ENCODE results near the gene PAF1.
"Not testable (repeated sequence)": the region's sequence is repeated elsewhere in the genome, so short reads cannot be mapped to it uniquely, and the experiment has no call there.

The PAF1 gene

DNA sequence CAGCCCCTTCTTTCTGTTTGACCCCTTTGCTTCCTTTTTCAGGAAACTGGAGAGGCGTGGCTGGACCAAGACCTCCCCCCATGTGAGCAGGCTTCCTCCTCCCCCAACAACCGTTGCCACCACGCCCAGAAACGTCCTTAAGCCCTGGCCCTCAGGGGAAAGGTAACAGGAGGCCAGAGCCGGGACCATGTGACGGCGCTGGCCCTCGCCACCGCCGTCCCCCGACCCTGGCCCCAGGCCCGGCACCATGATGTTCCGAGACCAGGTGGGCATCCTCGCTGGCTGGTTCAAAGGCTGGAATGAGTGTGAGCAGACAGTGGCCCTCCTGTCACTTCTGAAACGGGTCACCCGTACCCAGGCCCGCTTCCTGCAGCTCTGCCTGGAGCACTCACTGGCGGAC, 34.3 kb downstream of the PAF1 start:
- no peak for DNase-seq (ENCODE audit: low read depth in 4 of 4, low spot score in 1 of 4)

DNA sequence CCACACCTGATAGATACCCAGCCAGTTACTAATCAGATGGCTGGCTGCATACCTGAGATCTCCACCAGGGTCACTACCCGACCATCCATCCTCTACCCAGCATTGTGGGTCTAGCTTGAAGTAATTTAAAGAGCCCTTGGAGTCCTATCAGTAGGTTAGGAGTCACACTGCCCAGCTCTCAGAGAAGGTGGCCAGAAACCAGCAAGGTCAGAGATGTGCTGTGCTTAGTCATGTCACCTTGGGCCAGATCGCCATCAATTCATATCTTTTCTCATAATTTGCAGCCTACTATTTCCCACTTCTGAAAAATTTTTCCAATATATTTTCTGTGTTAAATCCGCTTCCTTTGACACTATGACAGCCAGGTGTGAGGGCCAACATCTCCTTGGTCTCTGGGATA, 34.8 kb downstream of the PAF1 start:
- DNase-seq (ENCODE audit: low read depth in 4 of 4, low spot score in 1 of 4): no peak

DNA sequence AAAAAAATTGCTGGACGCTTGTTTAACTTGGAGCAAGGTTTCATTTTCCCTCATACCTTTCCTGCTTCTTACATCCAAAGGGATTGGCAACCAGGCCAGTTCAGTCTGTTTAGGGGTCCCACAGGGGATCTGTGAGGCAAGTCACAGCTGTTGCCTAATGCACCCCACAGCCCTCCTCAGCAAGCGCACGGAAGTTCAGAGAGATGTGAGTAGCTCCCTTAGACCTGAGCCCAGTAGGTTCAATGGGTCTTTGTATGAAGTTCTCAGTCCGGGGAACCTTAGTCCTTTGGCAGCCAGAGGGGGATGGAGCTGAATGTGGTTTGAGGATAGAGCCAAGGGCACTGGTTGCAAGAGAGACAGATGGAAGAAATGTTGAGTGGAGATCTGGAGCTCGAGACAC, 35.7 kb downstream of the PAF1 start:
- DNase-seq (ENCODE audit: low read depth in 4 of 4, low spot score in 1 of 4): no peak

DNA sequence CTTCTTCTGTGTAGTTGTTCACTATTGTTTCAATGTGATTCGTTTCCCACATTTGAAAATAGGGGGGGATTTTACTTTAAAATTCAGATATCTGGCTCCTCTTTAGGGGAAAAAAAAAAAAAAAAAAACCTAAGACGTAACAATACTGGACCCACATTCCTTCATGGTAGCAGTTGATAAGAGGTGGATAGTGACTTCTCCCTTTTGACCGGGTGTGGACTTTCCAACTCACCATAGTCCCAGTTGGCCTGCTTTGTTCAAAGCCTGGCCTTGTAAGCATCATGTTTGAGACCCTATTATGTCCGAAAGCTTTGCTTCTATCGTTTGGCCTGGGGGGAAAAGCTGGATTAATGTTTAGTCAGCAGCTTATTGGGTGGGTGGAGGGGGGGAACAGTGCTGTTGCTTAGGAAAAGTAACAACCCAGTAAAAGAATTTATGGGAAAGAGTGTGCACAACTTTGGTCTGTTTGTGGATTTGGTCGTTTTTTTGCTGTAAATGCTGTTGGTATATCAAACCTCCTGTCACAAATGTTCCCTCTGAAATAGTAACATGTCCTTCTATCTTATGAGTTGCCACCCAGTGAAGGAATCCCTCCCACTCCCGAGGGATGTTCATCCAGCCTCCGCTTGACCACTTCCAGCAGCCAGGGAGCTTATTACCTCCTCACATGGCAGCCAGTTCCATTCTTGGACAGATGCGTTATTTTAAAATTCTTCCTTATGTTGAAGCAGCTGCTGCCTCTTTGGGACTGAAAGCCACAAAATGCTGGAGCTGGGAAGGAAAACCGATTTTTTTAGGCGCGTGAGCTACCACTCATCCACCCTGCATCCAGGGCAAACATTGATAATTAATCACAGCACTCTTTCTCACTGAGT, 38.3 kb downstream of the PAF1 start:
- DNase-seq (ENCODE audit: low read depth in 4 of 4, low spot score in 1 of 4): no peak

DNA sequence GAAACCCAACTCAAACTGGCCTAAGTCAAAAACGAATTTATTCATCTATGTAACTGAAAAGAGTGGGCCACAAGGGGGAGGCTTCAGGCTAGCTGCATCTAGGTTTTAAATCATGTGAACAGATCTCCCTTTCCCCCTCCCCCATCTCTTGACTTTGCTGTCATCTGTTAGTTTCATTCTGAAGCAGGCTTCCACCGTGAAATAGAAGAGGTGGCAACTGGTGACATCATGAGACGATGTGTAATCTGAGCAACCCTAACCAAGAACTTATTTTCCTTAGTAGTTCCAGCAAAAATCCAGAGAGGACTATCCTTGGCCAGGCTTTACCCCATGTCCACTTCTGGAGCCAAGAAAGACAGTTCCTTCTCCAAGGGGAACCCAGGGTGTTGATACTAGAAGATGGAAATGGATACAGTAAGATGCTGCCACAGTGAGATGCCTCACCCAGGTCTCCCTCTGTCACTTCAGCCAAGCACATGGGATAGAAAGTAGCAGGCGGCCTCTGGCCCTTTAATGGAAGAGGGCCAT, 39.3 kb downstream of the PAF1 start:
- DNase-seq (ENCODE audit: low read depth in 4 of 4, low spot score in 1 of 4): peak in 2 of 4 experiments; percentile 19 to 30

DNA sequence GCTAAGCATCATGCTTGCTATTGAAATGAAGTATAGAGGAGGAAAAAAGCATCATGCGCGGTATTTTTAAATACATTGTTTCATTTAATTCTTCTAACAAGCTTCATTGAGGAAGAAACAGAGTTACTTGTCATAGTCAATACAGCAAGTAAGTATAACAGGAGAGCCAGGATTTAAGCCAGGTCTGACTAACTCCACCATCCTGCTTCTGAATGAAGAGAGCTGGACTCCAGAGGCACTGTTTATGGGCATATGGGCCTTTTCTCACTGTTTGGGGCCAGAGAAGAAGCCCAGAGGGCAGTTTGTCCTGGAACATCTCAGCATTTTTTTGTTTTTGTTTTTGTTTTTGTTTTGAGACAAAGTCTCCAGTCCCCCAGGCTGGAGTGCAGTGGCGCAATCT, 40.8 kb downstream of the PAF1 start:
- DNase-seq (ENCODE audit: low read depth in 4 of 4, low spot score in 1 of 4): no peak

DNA sequence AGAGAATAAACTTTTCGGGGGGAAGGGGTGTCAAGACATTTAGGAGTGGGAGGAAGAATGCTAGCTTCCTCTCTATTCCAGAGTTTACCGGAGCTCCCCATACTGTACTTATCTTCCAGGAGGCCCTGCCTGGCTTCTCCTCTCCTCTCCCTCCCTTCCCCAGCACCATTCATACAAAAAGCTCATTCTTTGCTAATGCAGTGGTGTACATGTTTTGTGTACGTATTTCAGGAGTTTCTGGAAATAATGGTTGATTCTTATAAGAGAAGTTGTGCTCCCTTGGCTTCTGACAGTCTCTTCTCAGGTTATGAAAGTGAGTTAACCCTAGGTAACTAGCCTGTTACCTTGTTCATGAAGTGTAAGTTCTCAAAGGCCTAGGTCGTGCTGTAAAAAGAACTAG, 41.6 kb downstream of the PAF1 start:
- DNase-seq (ENCODE audit: low read depth in 4 of 4, low spot score in 1 of 4): no peak

DNA sequence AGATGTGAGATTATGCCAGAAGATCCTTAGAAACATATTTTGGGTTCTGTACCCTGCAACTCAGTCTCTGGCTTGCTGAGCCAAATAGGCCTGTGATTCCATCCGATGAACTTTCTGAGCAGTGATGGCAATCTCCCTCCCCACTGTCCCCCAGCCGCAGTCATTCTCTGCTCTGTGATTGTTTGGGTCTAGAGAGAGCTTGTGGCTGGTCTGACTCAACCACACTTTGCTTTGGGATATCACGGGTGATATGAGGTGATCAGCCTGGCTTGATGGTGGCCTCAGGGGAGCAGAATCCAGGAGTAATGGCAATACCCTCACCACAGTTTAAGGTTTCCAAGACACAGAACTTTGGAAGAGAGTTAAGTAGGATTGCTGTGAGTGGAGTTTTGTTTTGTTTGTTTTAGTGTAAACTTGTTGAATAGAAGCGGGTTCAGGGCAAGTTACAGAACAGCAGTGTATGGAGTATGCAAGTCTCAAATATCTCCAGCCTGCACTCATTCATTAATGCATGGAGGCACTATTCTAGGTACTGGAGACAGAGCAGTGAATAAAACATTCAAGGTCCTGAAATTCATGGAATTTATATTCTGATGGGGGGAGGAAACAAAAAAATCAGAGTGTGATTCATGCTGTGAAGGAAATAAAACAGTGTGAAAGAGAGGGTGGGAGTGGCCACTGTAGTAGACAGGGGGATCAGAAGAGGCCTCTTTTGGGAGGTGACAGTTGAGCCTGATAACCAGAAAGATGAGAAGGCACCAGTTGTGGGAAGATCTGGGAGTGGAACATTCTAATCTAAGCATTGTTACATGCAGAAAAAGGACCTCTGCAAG, 43.4 kb downstream of the PAF1 start:
- DNase-seq (ENCODE audit: low read depth in 4 of 4, low spot score in 1 of 4): no peak

DNA sequence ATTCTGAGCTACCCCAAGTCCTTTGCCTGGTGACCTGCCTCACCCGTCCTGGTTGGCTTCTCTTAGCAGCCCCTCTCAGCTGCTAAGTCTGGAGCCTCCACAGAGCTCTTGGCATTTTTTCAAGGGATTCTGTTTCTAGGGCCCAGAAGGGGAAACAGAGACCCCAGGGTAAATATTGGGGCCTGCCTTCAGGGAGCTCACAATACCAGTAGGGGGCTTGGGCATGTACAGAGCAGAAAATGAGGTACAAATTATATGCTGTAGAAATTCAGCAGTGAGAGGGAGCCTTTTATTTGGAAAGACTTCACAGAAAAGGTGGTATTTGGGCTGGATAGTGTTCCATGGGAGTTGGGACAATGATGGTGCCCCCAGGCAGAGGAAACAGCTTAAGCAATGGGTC, 45.0 kb downstream of the PAF1 start:
- no peak for DNase-seq (ENCODE audit: low read depth in 4 of 4, low spot score in 1 of 4)

DNA sequence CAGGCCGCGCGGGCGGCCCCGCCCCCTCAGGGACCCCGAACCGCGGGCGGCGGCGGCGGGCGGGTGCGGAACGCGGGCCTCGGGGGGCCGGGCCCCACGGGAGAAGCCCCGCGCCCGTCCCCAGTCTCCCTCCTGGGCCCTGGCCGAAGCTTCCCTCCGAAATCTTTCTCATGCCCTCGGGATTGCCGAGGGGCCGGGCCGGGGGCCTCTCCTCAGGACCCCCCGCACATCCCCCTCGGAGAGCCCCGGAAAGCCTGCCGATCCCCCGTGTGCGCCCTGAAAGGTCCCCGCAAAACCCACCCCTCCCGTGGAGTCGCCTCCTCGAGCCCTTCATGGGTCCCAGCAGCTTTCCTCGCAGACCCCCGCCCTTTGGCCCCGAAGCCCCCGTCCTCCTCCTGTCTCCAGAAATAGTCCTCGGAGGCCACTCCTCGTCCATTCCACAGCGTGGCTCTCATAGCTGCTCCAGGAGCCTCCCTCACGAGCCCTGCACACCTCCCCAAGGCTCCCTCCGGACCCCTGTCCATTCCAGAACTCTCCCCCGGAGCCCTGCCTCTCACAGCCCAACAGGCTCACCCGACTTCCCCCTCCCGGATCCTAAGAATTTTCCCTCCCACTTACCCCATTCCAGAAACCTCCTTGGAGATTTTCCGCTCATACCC, 48.1 kb downstream of the PAF1 start:
- no peak for DNase-seq (ENCODE audit: low read depth in 4 of 4, low spot score in 1 of 4)

DNA sequence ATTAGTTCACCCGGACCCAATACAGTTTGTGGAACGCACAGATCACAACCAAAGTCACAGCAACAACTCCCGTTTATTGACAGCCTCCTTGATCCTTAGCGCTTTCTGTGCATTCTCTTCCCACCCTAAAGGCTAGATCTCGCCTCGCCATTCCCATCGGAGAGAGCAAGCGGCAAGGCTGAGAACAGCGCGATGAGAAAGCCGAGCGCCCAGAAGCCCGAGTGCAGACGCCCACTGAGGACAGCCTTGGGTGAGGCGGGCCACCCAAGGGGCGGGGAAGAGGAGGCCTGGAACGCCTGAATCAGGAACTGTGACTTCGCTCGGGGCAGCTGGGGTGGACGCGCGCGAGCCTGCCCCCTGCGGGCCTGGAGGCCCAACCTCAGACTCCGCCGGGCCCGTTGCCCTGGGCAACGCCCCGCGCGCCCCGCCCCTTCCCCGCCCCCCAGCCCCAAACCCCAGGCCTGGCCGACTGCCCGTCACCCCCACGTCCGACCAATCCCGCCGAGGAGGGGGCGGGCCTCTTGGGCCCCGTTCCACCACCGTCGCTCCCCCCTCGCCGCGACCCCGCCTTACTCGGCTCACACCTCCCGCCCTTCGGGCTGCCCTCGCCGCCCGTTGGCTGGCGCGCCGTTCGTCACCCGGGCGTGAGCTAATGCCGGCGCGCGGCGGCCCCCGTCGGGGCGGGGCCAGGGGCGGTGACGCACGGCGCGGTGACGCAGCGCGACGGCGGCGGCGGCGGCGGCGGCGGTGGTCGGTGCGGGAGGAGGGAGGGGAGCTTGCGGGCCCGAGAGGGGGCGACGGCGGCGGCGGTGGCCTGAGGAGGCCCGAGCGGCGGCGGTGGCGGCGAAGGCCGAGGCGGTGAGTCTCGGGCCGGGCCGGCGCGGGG, 48.9 kb downstream of the PAF1 start, which contains the start of gene SAMD4B:
Gene SAMD4B, plus strand, starts transcription at position 703 of the 886 bp plus-strand sequence. CDS start 14,473 bp downstream, outside the sequence.
- DNase-seq (ENCODE audit: low read depth in 4 of 4, low spot score in 1 of 4): peak; percentile 96 to 99 (median 98)

DNA sequence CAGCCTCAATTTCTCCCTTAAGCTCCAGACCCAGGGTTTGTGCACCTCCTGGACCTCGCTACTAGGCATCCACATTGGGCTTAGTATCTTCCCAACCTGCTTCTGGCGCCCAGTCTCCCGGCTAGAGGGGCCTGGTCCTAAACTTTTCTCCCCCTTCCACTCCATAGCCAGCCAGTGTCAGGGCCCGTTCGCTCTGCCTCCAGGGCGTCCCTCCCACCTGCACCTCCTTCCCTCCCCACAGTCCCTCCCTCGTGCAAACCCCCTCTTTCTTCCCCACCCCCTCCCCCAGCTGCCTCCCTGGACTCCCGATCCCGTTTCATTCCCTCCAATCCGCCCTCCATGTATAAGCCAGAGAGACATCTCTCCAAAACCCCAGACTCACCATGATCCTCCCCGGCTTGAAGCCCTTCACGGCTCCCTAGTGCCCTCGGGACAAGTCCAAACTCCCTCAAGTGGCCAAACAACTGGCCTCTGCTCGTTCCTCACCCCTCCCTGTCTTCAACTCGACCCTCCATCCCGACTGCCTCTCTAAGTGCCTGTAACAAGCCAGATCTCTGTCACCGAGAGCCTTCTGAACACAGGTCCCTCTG, 49.7 kb downstream of the PAF1 start:
- no peak for DNase-seq (ENCODE audit: low read depth in 4 of 4, low spot score in 1 of 4)

DNA sequence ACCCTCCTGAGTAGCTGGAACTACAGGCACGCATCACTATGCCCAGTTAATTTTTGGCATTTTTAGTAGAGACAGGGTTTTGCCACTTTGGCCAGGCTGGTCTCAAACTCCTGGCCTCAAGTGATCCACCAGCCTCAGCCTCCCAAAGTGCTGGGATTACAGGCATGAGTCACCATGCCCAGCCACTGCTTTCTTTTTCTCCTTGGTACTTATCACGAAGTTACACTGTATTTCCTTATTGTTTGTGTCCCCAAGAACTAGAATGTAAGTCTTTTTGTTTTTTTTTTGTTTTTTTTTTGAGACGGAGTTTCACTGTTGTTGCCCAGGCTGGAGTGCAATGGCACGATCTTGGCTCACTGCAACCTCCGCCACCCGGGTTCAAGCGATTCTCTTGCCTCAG, 50.8 kb downstream of the PAF1 start:
- not testable (repeated sequence) for DNase-seq (ENCODE audit: low read depth in 4 of 4, low spot score in 1 of 4)

DNA sequence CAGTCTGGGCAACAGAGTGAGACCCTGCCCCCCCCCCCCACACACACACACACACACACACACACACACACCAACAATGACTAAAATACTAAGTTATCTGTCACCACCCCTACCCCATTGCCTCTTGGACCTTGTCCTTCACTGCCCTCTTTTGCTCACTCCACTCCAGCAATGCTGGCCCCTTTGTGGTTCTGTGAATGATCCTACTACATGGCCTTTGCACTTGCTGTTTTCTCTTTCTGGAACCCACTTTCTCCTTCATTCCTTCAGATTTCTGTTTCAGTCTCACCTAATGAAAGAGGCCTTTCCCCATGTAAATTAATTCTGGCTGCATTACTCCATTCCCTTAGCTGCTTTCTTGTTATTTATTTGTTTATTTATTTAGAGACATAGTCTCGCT, 51.2 kb downstream of the PAF1 start:
- DNase-seq (ENCODE audit: low read depth in 4 of 4, low spot score in 1 of 4): no peak

DNA sequence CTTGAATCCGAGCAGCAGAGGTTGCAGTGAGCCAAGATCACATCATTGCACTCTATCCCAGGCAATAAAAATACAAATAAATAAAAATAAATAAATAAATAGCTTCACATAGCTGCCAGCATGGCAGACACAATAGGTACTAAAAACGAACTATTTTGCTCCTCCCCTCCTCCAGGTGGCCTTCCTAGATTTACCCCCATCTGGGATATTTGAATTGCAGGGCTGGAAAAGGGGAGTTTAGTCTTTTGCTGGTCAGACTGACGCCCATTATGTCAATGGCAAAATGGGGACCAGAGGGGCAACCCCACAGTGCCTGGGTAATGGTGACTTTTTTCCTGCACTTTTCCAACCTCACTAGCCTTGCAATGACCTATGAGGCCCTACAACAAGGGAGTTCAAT, 54.4 kb downstream of the PAF1 start:
- no peak for DNase-seq (ENCODE audit: low read depth in 4 of 4, low spot score in 1 of 4)

Measured in stimulated activated CD4-positive, alpha-beta T cell treated with anti-CD3 and anti-CD28 coated beads, Interleukin-1b, Interleukin-23, amount 100 ng/mL, for 24 hours (primary cell).